Superior temporal gyrus (tissue), 1 donor: ENCODE data around the gene PCSK6.
"Not testable (repeated sequence)": the region's sequence is repeated elsewhere in the genome, so short reads cannot be mapped to it uniquely, and the experiment has no call there.

Experiments used
- DNase-seq: peaks from one replicate; pipeline ENCODE4 v3.0.0-alpha.2; 2016; ENCODE audit errors: extremely low spot score

The PCSK6 gene

GRCh38 chr15:101357885-101358284 lies 131.6 kb downstream of the PCSK6 start:
- DNase-seq = no peak

GRCh38 chr15:101357333-101357732 lies 132.2 kb downstream of the PCSK6 start:
- no peak for DNase-seq

GRCh38 chr15:101356512-101357172 lies 132.9 kb downstream of the PCSK6 start:
- not testable (repeated sequence) for DNase-seq

GRCh38 chr15:101355678-101356464 lies 133.6 kb downstream of the PCSK6 start:
- DNase-seq = no peak

- no peak for DNase-seq
Measured at GRCh38 chr15:101354891-101355623, 134.4 kb downstream of the PCSK6 start.

- DNase-seq = no peak
Measured at GRCh38 chr15:101353240-101353639, 136.3 kb downstream of the PCSK6 start.

- no peak for DNase-seq
Measured at GRCh38 chr15:101351736-101352135, 137.8 kb downstream of the PCSK6 start.

- DNase-seq = no peak
Measured at GRCh38 chr15:101349047-101349951, 140.2 kb downstream of the PCSK6 start.

- no peak for DNase-seq
Measured at GRCh38 chr15:101348643-101349042, 140.9 kb downstream of the PCSK6 start.

GRCh38 chr15:101348015-101348414 lies 141.5 kb downstream of the PCSK6 start:
- DNase-seq = no peak

GRCh38 chr15:101347454-101347853 lies 142.1 kb downstream of the PCSK6 start:
- DNase-seq = no peak

GRCh38 chr15:101346928-101347327 lies 142.6 kb downstream of the PCSK6 start:
- peak; percentile 65 for DNase-seq

GRCh38 chr15:101342056-101342455 lies 147.5 kb downstream of the PCSK6 start:
- DNase-seq = no peak

GRCh38 chr15:101338502-101339057 lies 150.9 kb downstream of the PCSK6 start:
- DNase-seq = no peak

- no peak for DNase-seq
Measured at GRCh38 chr15:101337976-101338375, 151.5 kb downstream of the PCSK6 start.

- DNase-seq = not testable (repeated sequence)
Measured at GRCh38 chr15:101333907-101334789, 155.4 kb downstream of the PCSK6 start.

- DNase-seq = no peak
Measured at GRCh38 chr15:101332061-101332467, 157.4 kb downstream of the PCSK6 start.

- no peak for DNase-seq
Measured at GRCh38 chr15:101329867-101330380, 159.6 kb downstream of the PCSK6 start.

GRCh38 chr15:101329309-101329863 lies 160.1 kb downstream of the PCSK6 start:
- no peak for DNase-seq

- no peak for DNase-seq
Measured at GRCh38 chr15:101328001-101328400, 161.5 kb downstream of the PCSK6 start.
